GM04504 (cell line): ENCODE data around the gene SHISA6.
"Not testable (repeated sequence)": the region's sequence is repeated elsewhere in the genome, so short reads cannot be mapped to it uniquely, and the experiment has no call there.

Source experiments
- DNase-seq: peaks from one replicate; pipeline ENCODE4 v3.0.0-alpha.2; 2012; ENCODE audit warnings: low read depth

The SHISA6 gene

GRCh38 chr17:11267999-11268575, 27.1 kb downstream of the SHISA6 start:
- DNase-seq, result no peak

GRCh38 chr17:11269210-11269609, 28.2 kb downstream of the SHISA6 start:
- no peak for DNase-seq

GRCh38 chr17:11272191-11272590, 31.2 kb downstream of the SHISA6 start:
- no peak for DNase-seq

GRCh38 chr17:11273596-11273995, 32.6 kb downstream of the SHISA6 start:
- DNase-seq, result no peak

- no peak for DNase-seq
Observed at GRCh38 chr17:11274106-11274505, 33.1 kb downstream of the SHISA6 start.

GRCh38 chr17:11276486-11276885, 35.5 kb downstream of the SHISA6 start:
- no peak for DNase-seq

GRCh38 chr17:11278186-11278991, 37.4 kb downstream of the SHISA6 start:
- DNase-seq, result no peak

- no peak for DNase-seq
Observed at GRCh38 chr17:11278992-11279270, 37.9 kb downstream of the SHISA6 start.

GRCh38 chr17:11279776-11280344, 38.8 kb downstream of the SHISA6 start:
- DNase-seq, result no peak

GRCh38 chr17:11282586-11282985, 41.6 kb downstream of the SHISA6 start:
- DNase-seq, result no peak

- DNase-seq, result no peak
Observed at GRCh38 chr17:11284811-11285210, 43.8 kb downstream of the SHISA6 start.

GRCh38 chr17:11285946-11286345, 44.9 kb downstream of the SHISA6 start:
- DNase-seq, result no peak

GRCh38 chr17:11287791-11288190, 46.8 kb downstream of the SHISA6 start:
- DNase-seq, result no peak

GRCh38 chr17:11290814-11291213, 49.8 kb downstream of the SHISA6 start:
- DNase-seq, result no peak

- no peak for DNase-seq
Observed at GRCh38 chr17:11292491-11292890, 51.5 kb downstream of the SHISA6 start.

GRCh38 chr17:11293480-11293879, 52.5 kb downstream of the SHISA6 start:
- no peak for DNase-seq

GRCh38 chr17:11294826-11295225, 53.8 kb downstream of the SHISA6 start:
- no peak for DNase-seq

- DNase-seq, result no peak
Observed at GRCh38 chr17:11296994-11297393, 56.0 kb downstream of the SHISA6 start.

- no peak for DNase-seq
Observed at GRCh38 chr17:11298401-11298800, 57.4 kb downstream of the SHISA6 start.

GRCh38 chr17:11300201-11300600, 59.2 kb downstream of the SHISA6 start:
- no peak for DNase-seq

- DNase-seq, result no peak
Observed at GRCh38 chr17:11300738-11301137, 59.7 kb downstream of the SHISA6 start.

GRCh38 chr17:11301874-11302273, 60.9 kb downstream of the SHISA6 start:
- not testable (repeated sequence) for DNase-seq

- DNase-seq, result no peak
Observed at GRCh38 chr17:11302401-11303186, 61.6 kb downstream of the SHISA6 start.
